Mucosa of descending colon (tissue), 3 donors: ENCODE results near the gene CNOT1. TPM values are rescaled to one million over a fixed set of nuclear protein-coding genes. Genes with fewer than 3 reads are reported as not detected.
"Not testable (repeated sequence)": the region's sequence is repeated elsewhere in the genome, so short reads cannot be mapped to it uniquely, and the experiment has no call there.

Experiments
- ATAC-seq: fragments of 200-7000 bp; cut with Tn5 transposase; one replicate; pipeline ENCODE4 v1.9.1; 2020; ENCODE audit warnings: mild to moderate bottlenecking, moderate library complexity
- DNase-seq, 3 donors: peaks; one replicate each; pipeline ENCODE4 v3.0.0-alpha.2; 2020
- H3K36me3 ChIP-seq: fragments of 200-600 bp; one replicate; pipeline ENCODE4 v1.8.0; 2021; ENCODE audit warnings: low read depth, mild to moderate bottlenecking
- H3K4me1 ChIP-seq: fragments of 200-600 bp; one replicate; pipeline ENCODE4 v1.8.0; 2021; ENCODE audit warnings: low read depth, mild to moderate bottlenecking
- H3K4me3 ChIP-seq: fragments of 200-600 bp; one replicate; pipeline ENCODE4 v1.8.0; 2021; ENCODE audit warnings: mild to moderate bottlenecking
- H3K9me3 ChIP-seq: fragments of 200-600 bp; one replicate; pipeline ENCODE4 v1.8.0; 2021; ENCODE audit warnings: mild to moderate bottlenecking
- CTCF ChIP-seq: fragments of 200-600 bp; IDR thresholded peaks from one replicate; pipeline ENCODE4 v1.8.0; 2022; ENCODE audit warnings: antibody characterized with exemption, mild to moderate bottlenecking
- intact Hi-C, 2 donors: fragments of 100-400 bp; cut with DNase I in 1 of 2; cut with micrococcal nuclease in 1 of 2; formaldehyde crosslinking; loops; one replicate each; pipeline versions ENCODE4 v1.11.0 to v1.11.1; 2022; cut with DNase I, micrococcal nuclease
- total RNA-seq, 3 donors: library from RNA; stranded (reverse); fragmentation: NEBNext Ultra II Directional in 2 of 3; extraction: Animal tissue kit (Norgen Biotek cat#: 25700) in 2 of 3; gene quantifications; one replicate each; pipeline versions ENCODE4 v1.2.1 to v1.2.4, GENCODE V29; 2021 to 2023
- donor health status: DM: no; HTN: no; CAD: no; lungs with moderate emphysema.
- donor health status: DM: no; HTN: no; CAD: no.
- donor health status: DM: no; HTN: yes; CAD: no.

Gene CNOT1
- total RNA-seq, 3 donors from 2014 or later, result 194 to 239 (median 230) TPM

GRCh38 chr16:58579587-58579986, 50.0 kb downstream of the CNOT1 start:
- no peak for TF ChIP-seq CTCF
- Histone ChIP-seq H3K4me3 (no peak overlapping the region), H3K4me1 (no peaks in the 10 kb centered on the region), H3K36me3 (peaks cover 22% of the 10 kb centered on the region), H3K9me3 (no peaks in the 10 kb centered on the region)
- intact Hi-C loops, result no loop called here
- no peak for DNase-seq
- ATAC-seq, result no peak

- no peaks in the 10 kb centered on the region for H3K4me1 ChIP-seq
- no peaks in the 10 kb centered on the region for H3K9me3 ChIP-seq
- ATAC-seq (no peak), DNase-seq (no peak)
- TF ChIP-seq CTCF, result no peak
- H3K36me3 ChIP-seq, result peaks cover 22% of the 10 kb centered on the region
- intact Hi-C loops, result no loop called here
- H3K4me3 ChIP-seq, result no peak overlapping the region
Observed at GRCh38 chr16:58578642-58579041, 51.0 kb downstream of the CNOT1 start.

GRCh38 chr16:58577141-58577540, 52.5 kb downstream of the CNOT1 start:
- peaks cover 24% of the 10 kb centered on the region for H3K36me3 ChIP-seq
- ATAC-seq, result no peak
- no peak for DNase-seq
- H3K4me3 ChIP-seq, result no peak overlapping the region
- intact Hi-C loops, result no loop called here
- no peak for TF ChIP-seq CTCF
- H3K4me1 ChIP-seq, result no peaks in the 10 kb centered on the region
- no peaks in the 10 kb centered on the region for H3K9me3 ChIP-seq

GRCh38 chr16:58574895-58575294, 54.7 kb downstream of the CNOT1 start:
- ATAC-seq (no peak), DNase-seq (no peak)
- no peak for TF ChIP-seq CTCF
- peaks cover 25% of the 10 kb centered on the region for H3K36me3 ChIP-seq
- H3K9me3 ChIP-seq, result no peaks in the 10 kb centered on the region
- intact Hi-C loops, result no loop called here
- no peaks in the 10 kb centered on the region for H3K4me1 ChIP-seq
- H3K4me3 ChIP-seq, result no peak overlapping the region

GRCh38 chr16:58565697-58566096, 63.9 kb downstream of the CNOT1 start:
- ATAC-seq, H3K4me3 ChIP-seq, intact Hi-C loops, DNase-seq, H3K4me1 ChIP-seq, H3K9me3 ChIP-seq, H3K36me3 ChIP-seq: not testable (repeated sequence)

- no peak overlapping the region for H3K4me3 ChIP-seq
- intact Hi-C loops, result no loop called here
- peaks cover 6% of the 10 kb centered on the region for H3K36me3 ChIP-seq
- DNase-seq, result no peak
- no peaks in the 10 kb centered on the region for H3K9me3 ChIP-seq
- no peak for TF ChIP-seq CTCF
- ATAC-seq, result no peak
- no peaks in the 10 kb centered on the region for H3K4me1 ChIP-seq
Observed at GRCh38 chr16:58563775-58564174, 65.9 kb downstream of the CNOT1 start.
